ENCODE data around the gene ZNF182. TPM values are rescaled to one million over a fixed set of nuclear protein-coding genes. Genes with fewer than 3 reads are reported as not detected.
"Not testable (repeated sequence)": the region's sequence is repeated elsewhere in the genome, so short reads cannot be mapped to it uniquely, and the experiment has no call there.

Gene ZNF182
- total RNA-seq, 2 experiments from 2014 or later = 9.0 to 10.2 TPM

GRCh38 chrX:47991263-47992094 lies 12.3 kb downstream of the ZNF182 start:
- DNase-seq (no peak), ATAC-seq (no peak)
- H3K9me3 Mint-ChIP-seq (ENCODE audit: insufficient read depth) = peaks cover 37% of the 10 kb centered on the region
- CTCF ChIA-PET = no interaction called here
- peak overlapping the region; percentile 66 for H3K27ac Mint-ChIP-seq
- H3K36me3 Mint-ChIP-seq (ENCODE audit: low read depth) = peaks cover 87% of the 10 kb centered on the region
- peaks cover 23% of the 10 kb centered on the region for H3K4me1 Mint-ChIP-seq (ENCODE audit: low read depth)
- no peaks in the 10 kb centered on the region for H3K27me3 Mint-ChIP-seq (ENCODE audit: low read depth)
- no peak overlapping the region for H3K4me3 Mint-ChIP-seq
- POLR2A ChIA-PET = no interaction called here

GRCh38 chrX:47976254-47977151 lies 27.3 kb downstream of the ZNF182 start:
- ATAC-seq = no peak
- ChIA-PET POLR2A (no interaction called here), CTCF (no interaction called here)
- H3K27ac Mint-ChIP-seq = no peak overlapping the region
- no peaks in the 10 kb centered on the region for H3K4me1 Mint-ChIP-seq (ENCODE audit: low read depth)
- peaks cover 84% of the 10 kb centered on the region for H3K36me3 Mint-ChIP-seq (ENCODE audit: low read depth)
- H3K27me3 Mint-ChIP-seq (ENCODE audit: low read depth) = no peaks in the 10 kb centered on the region
- H3K9me3 Mint-ChIP-seq (ENCODE audit: insufficient read depth) = peaks cover 50% of the 10 kb centered on the region
- H3K4me3 Mint-ChIP-seq = no peak overlapping the region
- DNase-seq = no peak

GRCh38 chrX:47973235-47973634 lies 30.6 kb downstream of the ZNF182 start:
- peaks cover 38% of the 10 kb centered on the region for H3K9me3 Mint-ChIP-seq (ENCODE audit: insufficient read depth)
- H3K4me3 Mint-ChIP-seq = no peak overlapping the region
- H3K36me3 Mint-ChIP-seq (ENCODE audit: low read depth) = peaks cover 54% of the 10 kb centered on the region
- ChIA-PET CTCF (no interaction called here), POLR2A (no interaction called here)
- DNase-seq = no peak
- H3K27ac Mint-ChIP-seq = no peak overlapping the region
- no peak for ATAC-seq
- no peaks in the 10 kb centered on the region for H3K4me1 Mint-ChIP-seq (ENCODE audit: low read depth)
- no peaks in the 10 kb centered on the region for H3K27me3 Mint-ChIP-seq (ENCODE audit: low read depth)

- H3K36me3 Mint-ChIP-seq (ENCODE audit: low read depth); DNase-seq; H3K27me3 Mint-ChIP-seq (ENCODE audit: low read depth); H3K4me3 Mint-ChIP-seq; ATAC-seq; H3K4me1 Mint-ChIP-seq (ENCODE audit: low read depth); POLR2A ChIA-PET; CTCF ChIA-PET; H3K27ac Mint-ChIP-seq; H3K9me3 Mint-ChIP-seq (ENCODE audit: insufficient read depth): not testable (repeated sequence)
These were observed 38.3 kb downstream of the ZNF182 start for GRCh38 chrX:47965526-47965925.

- ATAC-seq = not testable (repeated sequence)
These were observed 42.0 kb downstream of the ZNF182 start for GRCh38 chrX:47961830-47962229.

GRCh38 chrX:47960406-47960805 lies 43.4 kb downstream of the ZNF182 start:
- POLR2A ChIA-PET = no interaction called here
- no peaks in the 10 kb centered on the region for H3K27me3 Mint-ChIP-seq (ENCODE audit: low read depth)
- no peak for ATAC-seq
- CTCF ChIA-PET = no interaction called here
- no peak for DNase-seq
- H3K4me1 Mint-ChIP-seq (ENCODE audit: low read depth) = no peaks in the 10 kb centered on the region
- H3K36me3 Mint-ChIP-seq (ENCODE audit: low read depth) = no peaks in the 10 kb centered on the region
- H3K4me3 Mint-ChIP-seq = no peak overlapping the region
- peaks cover 6% of the 10 kb centered on the region for H3K9me3 Mint-ChIP-seq (ENCODE audit: insufficient read depth)
- H3K27ac Mint-ChIP-seq = no peak overlapping the region

More at GRCh38 chrX:47961830-47962229, 42.0 kb downstream of the ZNF182 start:
- H3K27me3 Mint-ChIP-seq (ENCODE audit: low read depth); H3K36me3 Mint-ChIP-seq (ENCODE audit: low read depth); H3K9me3 Mint-ChIP-seq (ENCODE audit: insufficient read depth); DNase-seq; H3K27ac Mint-ChIP-seq; H3K4me3 Mint-ChIP-seq; CTCF ChIA-PET; POLR2A ChIA-PET; H3K4me1 Mint-ChIP-seq (ENCODE audit: low read depth): not testable (repeated sequence)

- ATAC-seq = peak; percentile 68
- DNase-seq = peak; percentile 27
These were observed 44.9 kb downstream of the ZNF182 start for GRCh38 chrX:47958761-47959342.

GRCh38 chrX:47958206-47958605 lies 45.6 kb downstream of the ZNF182 start:
- H3K27ac Mint-ChIP-seq; CTCF ChIA-PET; H3K27me3 Mint-ChIP-seq (ENCODE audit: low read depth); H3K36me3 Mint-ChIP-seq (ENCODE audit: low read depth); H3K4me3 Mint-ChIP-seq; H3K4me1 Mint-ChIP-seq (ENCODE audit: low read depth); ATAC-seq; DNase-seq; H3K9me3 Mint-ChIP-seq (ENCODE audit: insufficient read depth); POLR2A ChIA-PET: not testable (repeated sequence)

More at GRCh38 chrX:47958761-47959342, 44.9 kb downstream of the ZNF182 start:
- Mint-ChIP-seq H3K9me3 (ENCODE audit: insufficient read depth) (no peaks in the 10 kb centered on the region), H3K4me1 (ENCODE audit: low read depth) (no peaks in the 10 kb centered on the region), H3K27me3 (ENCODE audit: low read depth) (no peaks in the 10 kb centered on the region), H3K36me3 (ENCODE audit: low read depth) (no peaks in the 10 kb centered on the region), H3K27ac (no peak overlapping the region), H3K4me3 (no peak overlapping the region)
- POLR2A ChIA-PET = no interaction called here
- CTCF ChIA-PET = interaction anchor here (0.9 to 1.1 kb wide), 4 partner anchors 20 to 106 kb away, joined by 3 to 5 read pairs (median 3); no protein-coding TSS in a partner anchor

- no peak overlapping the region for H3K4me3 Mint-ChIP-seq
- H3K27ac Mint-ChIP-seq = no peak overlapping the region
- ATAC-seq = no peak
- no peaks in the 10 kb centered on the region for H3K27me3 Mint-ChIP-seq (ENCODE audit: low read depth)
- H3K9me3 Mint-ChIP-seq (ENCODE audit: insufficient read depth) = no peaks in the 10 kb centered on the region
- no peaks in the 10 kb centered on the region for H3K36me3 Mint-ChIP-seq (ENCODE audit: low read depth)
- DNase-seq = no peak
- no peaks in the 10 kb centered on the region for H3K4me1 Mint-ChIP-seq (ENCODE audit: low read depth)
- POLR2A ChIA-PET = no interaction called here
- CTCF ChIA-PET = no interaction called here
These were observed 47.8 kb downstream of the ZNF182 start for GRCh38 chrX:47956016-47956415.

- H3K27me3 Mint-ChIP-seq (ENCODE audit: low read depth); POLR2A ChIA-PET; CTCF ChIA-PET; H3K36me3 Mint-ChIP-seq (ENCODE audit: low read depth); ATAC-seq; H3K4me1 Mint-ChIP-seq (ENCODE audit: low read depth); DNase-seq; H3K27ac Mint-ChIP-seq; H3K9me3 Mint-ChIP-seq (ENCODE audit: insufficient read depth); H3K4me3 Mint-ChIP-seq: not testable (repeated sequence)
These were observed 48.5 kb downstream of the ZNF182 start for GRCh38 chrX:47955295-47955694.

GRCh38 chrX:47941423-47941822 lies 62.4 kb downstream of the ZNF182 start:
- CTCF ChIA-PET = no interaction called here

GRCh38 chrX:47940448-47940847 lies 63.3 kb downstream of the ZNF182 start:
- ChIA-PET POLR2A (no interaction called here), CTCF (no interaction called here)
- H3K36me3 Mint-ChIP-seq (ENCODE audit: low read depth) = peaks cover 3% of the 10 kb centered on the region
- H3K27ac Mint-ChIP-seq = no peak overlapping the region
- H3K9me3 Mint-ChIP-seq (ENCODE audit: insufficient read depth) = no peaks in the 10 kb centered on the region
- ATAC-seq (no peak), DNase-seq (no peak)
- peaks cover 7% of the 10 kb centered on the region for H3K4me1 Mint-ChIP-seq (ENCODE audit: low read depth)
- H3K4me3 Mint-ChIP-seq = no peak overlapping the region
- H3K27me3 Mint-ChIP-seq (ENCODE audit: low read depth) = no peaks in the 10 kb centered on the region

More at GRCh38 chrX:47941423-47941822, 62.4 kb downstream of the ZNF182 start:
- Mint-ChIP-seq H3K4me1 (ENCODE audit: low read depth) (peaks cover 4% of the 10 kb centered on the region), H3K9me3 (ENCODE audit: insufficient read depth) (no peaks in the 10 kb centered on the region), H3K27ac (no peak overlapping the region), H3K36me3 (ENCODE audit: low read depth) (peaks cover under 1% of the 10 kb centered on the region), H3K27me3 (ENCODE audit: low read depth) (no peaks in the 10 kb centered on the region), H3K4me3 (no peak overlapping the region)
- no peak for ATAC-seq
- POLR2A ChIA-PET = no interaction called here
- no peak for DNase-seq

All from activated CD8-positive, alpha-beta T cell treated with anti-CD3 and anti-CD28 coated beads, Interleukin-2, amount 10 ng/mL, durations not matched to agents 7 days and 5 days (primary cell).